HG02885 (cell line): ENCODE results near the gene PDLIM7.

Experiments
- ATAC-seq: cut with Tn5 transposase; IDR thresholded peaks from one replicate; pipeline ENCODE4 v1.9.1; 2021; ENCODE audit warnings: mild to moderate bottlenecking; ENCODE audit not compliant: unreplicated experiment, poor library complexity

PDLIM7 gene

DNA sequence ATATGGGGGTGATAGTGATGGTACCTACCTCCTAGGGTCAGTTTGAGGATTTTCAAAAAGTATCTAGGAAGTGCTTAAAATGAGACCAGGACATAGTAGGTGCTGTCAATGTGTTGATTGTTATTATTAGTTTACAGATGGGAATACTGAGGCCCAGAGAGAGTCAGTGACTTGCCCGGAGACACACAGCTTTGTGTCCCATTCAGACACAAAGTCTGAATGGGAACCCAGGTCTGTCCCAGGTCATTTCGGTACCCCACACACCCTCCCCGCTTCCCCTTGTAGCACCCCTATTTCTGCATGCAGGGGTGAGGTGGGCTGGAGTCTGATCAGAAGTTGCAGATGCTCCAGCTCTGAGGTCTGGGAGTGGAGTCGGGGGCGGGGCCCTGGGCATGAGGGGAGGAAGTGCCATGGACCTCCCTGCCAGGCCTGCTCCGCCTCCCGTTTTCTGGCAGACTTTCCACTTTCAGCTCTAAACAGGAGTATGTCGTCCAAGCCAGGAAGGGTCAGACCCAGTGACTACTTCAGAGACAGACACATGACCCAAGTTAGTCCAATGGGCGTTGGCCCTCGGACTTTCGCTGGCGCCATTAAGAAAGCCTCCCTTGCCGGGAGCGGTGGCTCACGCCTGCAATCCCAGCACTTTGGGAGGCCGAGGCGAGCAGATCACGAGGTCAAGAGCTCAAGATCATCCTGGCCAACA lies 20.7 kb downstream of the PDLIM7 start:
- ATAC-seq, result no peak

- no peak for ATAC-seq
Observed at GRCh38 chr5:177475563-177476427, 21.6 kb downstream of the PDLIM7 start.

GRCh38 chr5:177474846-177475562 lies 22.4 kb downstream of the PDLIM7 start:
- no peak for ATAC-seq

- ATAC-seq, result no peak
Observed at GRCh38 chr5:177474002-177474476, 23.4 kb downstream of the PDLIM7 start.

- no peak for ATAC-seq
Observed at GRCh38 chr5:177473443-177474001, 23.9 kb downstream of the PDLIM7 start, which contains the start of gene DBN1. Gene DBN1 (minus strand): TSS chr5:177473634. CDS start chr5:177473521, 113 bp downstream.

DNA sequence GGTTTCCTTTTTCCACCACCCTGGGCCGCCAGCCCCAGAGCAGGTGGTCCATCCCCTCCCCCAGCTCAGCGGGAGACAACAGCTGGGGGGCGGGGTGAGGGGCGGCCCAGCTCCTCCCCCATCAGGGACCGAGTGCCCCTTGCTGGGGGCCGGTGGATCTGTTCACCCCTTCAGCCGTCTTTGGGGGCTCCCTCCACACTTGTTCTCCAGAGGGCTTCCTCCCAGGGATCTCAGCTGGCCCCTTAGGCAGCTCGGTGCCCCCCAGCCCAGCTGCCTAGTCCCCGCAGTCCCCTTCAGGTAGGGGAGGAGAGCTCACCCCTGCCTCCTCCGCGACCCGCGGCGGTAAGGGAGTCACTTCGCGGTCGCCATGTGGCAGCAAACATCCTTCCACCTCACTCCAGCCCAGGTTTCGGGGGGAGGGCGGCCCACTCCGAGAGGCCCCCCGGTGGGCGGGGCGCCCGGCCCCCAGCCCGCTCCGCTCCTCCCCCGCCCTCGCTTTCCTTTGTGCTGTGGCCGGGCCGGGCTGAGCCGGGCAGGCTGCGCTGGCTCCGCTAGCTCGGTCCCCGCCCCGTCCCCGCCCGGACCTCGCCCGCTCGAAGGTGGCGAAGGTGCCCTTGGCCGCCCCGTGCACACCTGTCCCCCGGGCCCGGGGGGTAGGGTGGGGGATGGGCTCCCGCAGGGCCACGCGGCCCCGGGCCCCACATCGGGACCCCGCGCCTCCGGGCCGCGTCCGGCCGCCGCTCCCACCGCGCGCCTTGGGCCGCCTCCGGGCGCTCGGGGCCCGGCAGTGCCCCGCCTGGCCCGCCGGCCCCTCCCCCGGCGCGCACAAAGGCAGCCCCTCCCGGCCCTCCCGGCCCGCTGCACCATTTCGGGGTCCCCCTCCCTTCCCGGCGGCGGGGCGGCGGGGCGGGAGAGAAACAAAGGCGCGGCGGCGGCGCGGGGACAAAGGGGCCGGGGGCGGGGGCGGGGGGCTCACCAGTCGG lies 24.7 kb downstream of the PDLIM7 start:
- ATAC-seq, result no peak

GRCh38 chr5:177471610-177472356 lies 25.6 kb downstream of the PDLIM7 start:
- no peak for ATAC-seq

- no peak for ATAC-seq
Observed at GRCh38 chr5:177470759-177471536, 26.5 kb downstream of the PDLIM7 start.

- no peak for ATAC-seq
Observed at GRCh38 chr5:177469750-177470525, 27.5 kb downstream of the PDLIM7 start.

GRCh38 chr5:177468685-177469628 lies 28.4 kb downstream of the PDLIM7 start:
- no peak for ATAC-seq

DNA sequence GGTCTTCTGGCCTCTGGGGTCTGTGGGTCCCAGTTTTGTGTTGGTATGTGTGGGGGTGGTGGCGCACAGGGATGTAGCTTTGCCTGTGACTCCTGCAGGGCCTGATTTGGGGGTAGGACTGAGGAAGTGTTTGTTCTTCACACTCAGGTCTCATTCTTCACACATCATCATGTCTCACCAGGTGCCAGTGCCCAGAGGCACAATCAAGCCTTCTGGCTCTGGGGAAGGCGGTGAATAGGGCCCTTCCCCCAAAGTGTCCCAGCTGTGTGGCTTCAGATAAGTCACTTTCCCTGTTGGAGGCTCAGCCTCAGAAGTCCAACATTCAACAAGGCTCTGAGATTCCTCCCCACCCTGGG lies 29.1 kb downstream of the PDLIM7 start:
- ATAC-seq, result no peak

DNA sequence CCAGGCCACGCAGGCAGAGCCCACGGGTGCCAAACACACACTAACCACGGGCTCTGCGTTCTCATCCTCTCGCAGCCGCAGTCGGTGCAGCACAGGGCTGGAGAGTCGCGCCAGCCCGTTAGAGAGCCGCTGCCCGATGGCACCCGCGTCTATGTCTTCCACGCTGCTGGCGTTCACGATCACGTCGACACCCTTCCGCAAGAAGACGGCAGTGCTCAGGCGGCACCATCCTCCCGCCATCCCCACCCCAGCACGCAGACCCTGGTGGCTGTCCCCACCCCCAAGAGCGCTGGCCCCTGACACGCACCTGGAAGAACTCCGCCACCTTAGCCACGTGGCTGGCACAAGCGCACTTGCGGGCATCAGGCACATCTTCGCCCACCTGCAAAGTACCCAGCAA lies 30.0 kb downstream of the PDLIM7 start:
- ATAC-seq, result no peak

- no peak for ATAC-seq
Observed at GRCh38 chr5:177466861-177467260, 30.5 kb downstream of the PDLIM7 start.

- ATAC-seq, result no peak
Observed at GRCh38 chr5:177465044-177465443, 32.4 kb downstream of the PDLIM7 start.

- ATAC-seq, result no peak
Observed at GRCh38 chr5:177462021-177462670, 35.3 kb downstream of the PDLIM7 start.
